Activated CD4-positive, CD25-positive, alpha-beta regulatory T cell treated with anti-CD3 and anti-CD28 coated beads, Interleukin-2, amount 50 U/mL, for 72 hours (primary cell): Measurements from ENCODE around the gene SLCO2A1.

ENCODE experiments used
- DNase-seq: peaks from one replicate; pipeline ENCODE4 v3.0.0; 2021

The SLCO2A1 gene

DNA sequence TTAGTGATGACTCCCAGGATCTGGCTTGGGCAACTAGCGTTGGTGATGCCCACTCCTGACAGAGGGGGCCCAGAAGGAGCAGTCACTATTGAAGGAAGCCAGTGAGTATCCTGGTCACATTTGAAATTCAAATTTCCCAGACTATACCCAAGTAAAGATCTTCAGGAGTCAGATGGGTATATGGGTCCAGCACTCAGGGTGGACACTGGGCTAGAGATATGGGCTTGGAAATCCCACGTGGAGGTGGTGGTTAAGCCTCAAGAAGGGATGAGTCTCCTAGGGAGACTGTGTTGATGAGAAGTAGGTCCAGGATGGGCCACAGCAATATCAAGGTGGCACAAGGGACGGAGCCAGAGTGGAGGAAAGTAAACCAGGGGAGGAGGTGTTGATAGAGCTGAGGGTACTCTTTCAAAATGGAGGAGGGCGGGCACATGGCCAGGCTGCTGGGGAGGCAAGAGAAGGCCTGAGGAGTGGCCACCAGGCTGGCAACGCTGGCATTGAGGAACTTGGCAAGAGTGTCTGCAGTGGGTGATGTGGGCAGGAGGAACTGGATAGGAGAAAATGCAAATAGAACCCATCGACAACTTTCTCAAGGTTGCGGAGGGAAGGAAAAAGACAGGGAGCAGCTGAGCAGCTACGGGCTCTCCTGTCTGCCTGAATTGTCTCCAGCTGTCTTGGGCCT, 3.7 kb upstream of the SLCO2A1 start:
- no peak for DNase-seq

DNA sequence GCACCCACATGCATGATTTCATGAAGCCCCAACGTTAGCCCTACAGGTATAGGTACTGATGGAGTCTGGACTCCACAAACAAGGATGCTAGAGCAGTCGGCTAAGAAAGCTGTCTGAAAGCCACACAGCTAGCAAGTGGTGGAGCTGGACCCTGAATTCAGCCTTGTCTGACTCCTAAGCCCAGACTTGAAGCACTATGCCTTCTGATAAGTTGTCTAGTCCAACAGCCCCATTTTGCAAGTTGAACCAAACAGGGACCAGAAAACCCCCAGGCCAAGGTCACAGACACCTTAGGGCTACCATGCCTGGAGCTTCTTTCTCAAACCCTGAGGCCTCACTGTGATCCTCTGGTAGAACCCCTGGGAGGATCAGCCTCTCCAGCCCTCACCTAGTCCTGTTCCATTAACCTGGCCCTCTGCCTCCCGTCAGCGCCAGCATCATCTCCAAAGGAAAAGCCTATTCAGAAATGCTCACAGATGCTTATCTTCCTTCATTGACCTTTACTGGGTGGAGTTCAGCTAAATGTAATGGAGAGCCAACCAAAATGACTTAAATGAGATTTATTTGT, 1.7 kb upstream of the SLCO2A1 start:
- DNase-seq = no peak

DNA sequence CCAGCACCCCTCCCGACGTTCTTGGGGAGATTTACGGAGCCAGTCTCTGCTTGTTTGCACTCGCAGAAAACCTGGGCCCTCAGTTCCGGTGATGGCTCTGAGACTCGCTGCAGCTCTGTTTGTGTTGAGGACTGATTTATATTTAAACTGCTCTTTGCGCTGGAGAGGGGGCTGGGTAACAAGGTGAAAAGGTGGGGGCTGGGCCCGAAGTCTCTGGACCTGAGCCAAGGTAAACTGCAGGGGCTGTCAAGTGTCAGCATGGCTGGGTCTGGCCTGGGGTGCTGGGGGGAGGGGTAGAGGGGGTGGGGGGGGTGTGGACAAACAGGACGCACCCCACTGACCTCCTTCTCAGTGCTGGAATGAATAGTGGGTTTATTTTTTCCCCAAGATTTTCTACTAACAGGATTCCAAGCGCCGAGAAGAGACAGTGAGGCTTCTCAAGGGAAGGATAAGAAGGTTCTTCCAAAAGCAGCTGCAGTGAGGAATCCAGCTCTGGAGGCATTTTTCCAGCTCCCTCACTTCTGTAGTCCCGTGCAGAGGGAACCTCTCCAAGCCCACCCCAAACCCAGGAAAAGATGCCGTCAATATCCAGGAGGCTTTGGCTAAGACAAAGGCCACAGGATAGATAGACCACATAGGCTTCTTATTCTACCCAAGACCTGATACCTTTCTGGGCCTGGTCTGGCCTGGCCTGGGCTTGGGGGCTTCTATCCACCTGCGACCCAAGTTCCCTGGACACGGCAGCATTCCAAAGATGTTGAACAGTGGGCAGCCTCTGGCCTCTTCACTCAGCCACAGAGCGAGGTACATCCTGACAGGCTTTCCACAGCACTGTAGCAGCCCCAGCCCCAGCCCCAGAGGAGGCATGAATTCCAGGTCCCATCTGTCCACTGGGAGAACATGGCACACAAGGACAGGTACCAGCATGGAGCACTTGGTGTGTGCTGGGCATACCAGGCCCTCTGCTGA, 938 bp upstream of the SLCO2A1 start:
- DNase-seq = no peak

DNA sequence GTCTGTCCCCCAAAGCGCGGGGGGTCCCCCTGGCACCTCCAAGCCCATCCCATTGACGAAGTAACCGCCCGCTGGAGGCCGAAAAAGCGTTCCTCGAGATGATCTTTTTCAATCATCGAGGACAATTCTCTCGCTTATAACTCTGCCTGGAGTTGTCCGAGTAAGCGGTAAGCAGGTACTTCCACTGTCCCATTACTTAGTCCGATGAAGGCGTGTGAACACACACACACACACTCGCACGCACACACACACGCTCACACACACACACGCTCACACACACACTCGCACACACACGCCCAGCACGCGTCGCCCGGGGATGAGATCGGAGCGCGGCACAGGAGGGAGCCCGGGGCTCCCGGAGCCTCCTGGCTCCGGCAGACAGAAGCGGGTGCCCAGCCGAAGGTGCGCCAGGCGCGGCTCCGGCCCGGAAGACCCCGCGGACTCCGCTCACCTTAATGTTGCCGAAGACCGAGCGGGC, 430 bp downstream of the SLCO2A1 start:
- DNase-seq = no peak

DNA sequence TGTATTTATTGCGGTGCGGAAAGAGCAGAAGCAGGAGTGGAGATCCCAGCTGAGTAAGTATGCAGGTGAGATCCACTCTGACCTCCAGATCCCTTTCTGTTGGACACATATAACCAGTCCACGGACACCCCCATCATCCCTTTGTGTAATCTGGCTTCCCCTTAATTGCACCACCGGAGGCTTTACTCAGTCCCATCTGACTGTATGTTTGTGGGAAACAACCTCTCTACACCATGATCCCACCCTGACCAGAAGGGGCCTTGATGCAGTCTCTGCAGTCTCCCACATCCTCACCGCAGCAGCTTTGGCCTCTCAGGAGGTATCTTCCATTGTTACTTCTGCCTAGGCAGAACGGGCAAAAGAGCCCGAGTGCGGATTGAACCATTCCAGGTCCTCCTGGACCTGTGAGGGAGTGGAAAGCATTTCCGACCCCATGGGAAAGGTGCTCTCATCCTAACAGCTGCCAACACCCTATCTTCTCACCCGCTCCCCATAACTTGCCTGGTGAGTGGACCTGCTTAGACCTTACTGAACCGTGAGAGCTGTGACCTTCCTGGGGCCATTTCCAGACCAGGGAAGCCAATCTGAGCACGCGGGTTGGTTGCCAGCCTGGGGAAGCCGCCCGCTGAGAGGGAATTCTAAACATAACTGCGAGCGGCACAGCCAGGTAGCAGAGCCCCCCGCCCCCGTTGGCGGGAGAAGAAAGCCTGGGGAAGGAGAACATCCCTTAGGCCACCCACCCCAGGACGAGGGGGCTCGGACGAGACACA, 1.1 kb downstream of the SLCO2A1 start:
- DNase-seq = no peak

DNA sequence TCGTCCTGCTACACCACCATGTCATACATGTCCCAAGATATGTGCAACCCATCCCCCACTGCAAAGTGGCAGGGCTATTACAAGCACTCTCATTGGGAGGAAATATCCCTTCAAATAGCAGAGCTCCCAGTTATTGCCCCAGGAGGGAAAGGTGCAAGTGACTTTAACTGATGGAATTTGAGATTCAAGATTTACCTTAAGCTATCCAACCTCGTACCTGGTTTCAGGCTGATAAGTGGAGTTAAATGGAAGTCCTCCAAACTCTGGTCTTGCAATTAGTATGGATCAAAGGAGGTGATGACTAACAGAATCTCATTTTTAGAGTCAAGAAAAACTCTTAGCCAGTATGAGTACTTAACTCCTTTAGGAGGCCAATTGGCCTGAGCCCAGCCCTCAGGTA, 2.1 kb downstream of the SLCO2A1 start:
- no peak for DNase-seq

DNA sequence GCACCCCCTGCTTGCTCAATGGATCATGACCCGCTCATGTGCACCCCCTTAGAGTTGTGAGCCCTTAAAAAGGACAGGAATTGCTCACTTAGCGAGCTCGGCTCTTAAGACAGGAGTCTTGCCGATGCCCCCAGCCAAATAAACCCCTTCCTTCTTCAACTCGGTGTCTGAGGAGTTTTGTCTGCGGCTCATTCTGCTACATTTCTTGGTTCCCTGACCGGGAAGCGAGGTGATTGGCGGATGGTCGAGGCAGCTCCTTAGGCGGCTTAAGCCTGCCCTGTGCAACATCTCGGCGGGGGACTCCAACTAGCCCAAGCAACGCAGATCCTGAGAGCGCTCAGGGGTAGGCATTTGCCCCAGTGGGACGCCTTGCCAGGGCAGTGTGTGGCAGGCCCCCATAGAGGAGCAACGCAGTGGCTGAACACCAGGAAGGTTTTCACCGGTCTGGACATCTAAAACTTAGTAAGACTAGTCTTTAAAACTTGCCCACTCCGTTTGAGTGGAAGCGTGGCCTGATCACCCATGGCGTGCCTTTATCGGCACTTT, 9.5 kb downstream of the SLCO2A1 start:
- no peak for DNase-seq

DNA sequence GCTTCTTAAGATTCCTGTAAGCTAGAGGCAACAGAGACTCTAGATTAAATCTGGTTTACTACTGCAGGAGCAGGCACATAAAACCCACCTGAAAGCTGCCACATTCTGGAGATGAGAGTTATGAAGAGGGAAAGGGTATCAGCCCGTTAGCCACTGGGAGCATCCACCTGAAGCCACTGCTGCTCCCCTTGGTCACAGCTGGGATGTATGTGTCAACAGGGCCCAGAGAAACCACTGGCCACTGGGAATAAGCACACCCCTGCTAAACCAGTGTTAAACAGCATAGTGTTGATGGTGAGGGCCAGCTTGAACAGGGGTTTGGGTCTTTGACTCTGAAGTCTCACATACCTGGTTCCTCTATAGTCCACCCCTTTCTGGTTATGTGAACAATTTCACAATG, 10.9 kb downstream of the SLCO2A1 start:
- DNase-seq = no peak

DNA sequence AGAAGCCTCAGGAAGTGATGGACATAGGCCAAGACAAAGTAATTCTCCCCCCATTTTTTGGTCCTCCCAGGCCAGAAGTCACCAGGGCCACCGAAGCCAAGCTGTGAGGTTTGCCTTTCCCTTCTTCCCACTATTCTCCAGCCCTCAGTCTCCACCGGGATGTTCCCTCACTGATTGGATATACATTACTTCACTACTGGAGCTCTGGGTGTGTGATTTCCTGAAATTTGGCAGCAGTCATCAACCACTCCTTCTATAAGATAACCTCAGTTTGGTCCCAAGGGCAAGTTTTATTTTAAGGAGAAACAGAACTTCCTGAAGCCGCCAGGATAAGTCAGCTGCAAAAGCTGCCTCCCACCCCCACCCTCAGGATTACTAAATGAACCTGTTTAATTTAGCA, 11.3 kb downstream of the SLCO2A1 start:
- no peak for DNase-seq

DNA sequence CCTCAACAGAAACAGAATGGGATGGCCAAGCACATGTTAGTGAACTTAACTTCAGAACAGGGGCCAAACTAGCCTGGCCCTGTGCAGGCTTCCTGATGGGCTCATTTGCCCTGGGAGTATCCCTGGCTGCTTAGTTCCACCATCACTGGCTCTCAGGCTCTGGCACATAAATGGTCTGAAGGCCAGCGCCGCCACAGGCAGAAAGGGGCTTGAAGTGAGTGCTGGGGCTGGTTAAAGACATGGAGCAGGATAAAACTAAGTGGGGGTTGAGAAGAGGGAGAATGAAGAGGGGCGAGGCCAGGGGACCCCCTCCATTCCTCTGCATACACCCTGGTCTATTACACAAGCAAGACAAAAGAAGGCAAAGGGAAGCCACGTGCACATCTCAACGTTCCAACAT, 12.2 kb downstream of the SLCO2A1 start:
- DNase-seq = no peak

DNA sequence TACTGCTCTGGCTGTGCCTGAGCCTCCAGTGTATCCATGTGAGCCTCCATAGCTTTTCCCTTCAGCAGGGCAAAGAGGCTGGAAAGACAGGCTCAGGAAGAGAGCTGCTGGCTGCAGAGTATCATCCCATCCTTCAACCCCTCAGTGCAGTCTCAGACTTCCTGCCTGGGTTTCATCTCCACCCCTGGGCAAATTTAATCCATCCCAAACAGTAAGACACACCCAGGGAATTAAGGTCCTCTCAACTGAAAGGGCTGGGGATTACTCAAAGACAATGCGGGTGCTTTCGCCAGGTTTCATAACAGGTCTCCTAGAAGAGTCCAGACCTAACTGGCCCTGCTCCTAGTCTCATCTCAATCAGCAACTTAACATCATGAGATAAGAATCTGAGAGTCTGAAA, 15.5 kb downstream of the SLCO2A1 start:
- DNase-seq = no peak

DNA sequence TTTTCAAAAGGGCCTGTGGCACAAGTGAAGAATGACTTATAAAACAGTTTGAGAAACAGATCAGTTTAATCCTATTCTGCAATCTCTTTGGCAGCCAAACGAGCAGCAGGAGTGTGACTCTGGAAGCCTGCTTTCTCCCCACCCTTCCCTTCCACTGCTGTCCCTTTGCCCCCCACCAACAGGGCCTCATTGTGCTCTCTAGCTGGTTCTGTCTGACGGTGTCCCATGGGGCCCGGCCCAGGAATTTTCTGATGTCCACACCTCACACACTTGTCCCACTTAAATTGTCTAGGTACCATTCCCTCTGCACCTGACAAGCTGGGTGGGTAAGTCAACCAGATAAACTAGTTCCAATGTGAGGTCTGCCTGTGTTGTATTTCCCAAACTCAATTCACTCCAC, 16.4 kb downstream of the SLCO2A1 start:
- no peak for DNase-seq

DNA sequence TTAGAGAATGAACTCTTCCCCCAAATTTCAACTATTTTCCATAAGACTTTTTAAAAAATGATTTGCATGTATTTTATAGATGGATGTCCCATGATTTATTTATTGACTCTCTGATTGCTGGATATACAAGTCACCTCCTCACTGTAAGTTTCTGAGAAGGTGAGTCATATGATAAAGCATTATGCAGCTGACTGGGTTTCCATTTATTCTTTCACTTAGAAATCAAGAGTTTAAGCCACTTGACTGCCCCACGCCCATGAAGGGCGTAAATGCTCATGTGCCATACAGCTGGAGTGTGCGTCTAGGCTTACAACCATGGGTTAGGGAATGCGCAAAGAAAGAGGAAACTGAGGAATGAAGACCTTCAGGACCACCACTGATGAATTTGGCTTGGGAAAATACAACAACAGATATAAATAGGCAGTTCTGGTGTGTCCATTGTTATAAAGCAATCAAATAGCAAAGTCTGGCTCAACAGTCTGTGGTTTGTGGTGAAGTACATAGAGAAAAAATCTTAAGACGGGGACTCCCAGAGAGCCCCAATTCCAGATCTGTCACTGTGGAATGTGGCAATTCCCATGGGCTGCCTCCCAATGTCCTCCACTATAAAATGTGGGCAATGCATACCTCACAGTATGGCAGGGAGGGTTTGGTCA, 20.3 kb downstream of the SLCO2A1 start:
- DNase-seq = no peak

DNA sequence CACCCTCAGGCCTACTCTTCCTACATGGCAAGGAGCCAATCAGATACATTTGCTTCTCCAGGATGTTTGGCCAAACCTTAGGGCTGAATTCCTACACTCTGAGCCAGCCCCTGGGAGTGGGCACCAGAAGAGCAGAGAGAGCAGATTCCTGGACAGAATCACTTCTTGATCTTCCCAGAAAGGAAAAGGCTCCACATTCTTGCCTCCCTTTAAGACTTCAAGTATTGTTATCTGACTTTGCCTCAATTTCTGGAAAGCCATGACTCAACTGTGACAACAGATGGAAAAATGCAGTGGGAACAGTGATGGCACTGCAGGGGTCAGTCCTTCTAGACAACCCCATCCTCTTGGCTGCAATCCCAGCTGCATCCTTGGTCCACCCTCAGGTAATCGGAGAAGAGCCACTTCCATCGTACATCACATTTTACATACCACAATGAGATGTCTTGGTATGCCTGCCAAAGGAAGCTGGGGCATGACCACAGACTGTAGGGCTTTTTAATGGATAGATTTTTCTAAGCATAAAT, 21.0 kb downstream of the SLCO2A1 start:
- DNase-seq = no peak

DNA sequence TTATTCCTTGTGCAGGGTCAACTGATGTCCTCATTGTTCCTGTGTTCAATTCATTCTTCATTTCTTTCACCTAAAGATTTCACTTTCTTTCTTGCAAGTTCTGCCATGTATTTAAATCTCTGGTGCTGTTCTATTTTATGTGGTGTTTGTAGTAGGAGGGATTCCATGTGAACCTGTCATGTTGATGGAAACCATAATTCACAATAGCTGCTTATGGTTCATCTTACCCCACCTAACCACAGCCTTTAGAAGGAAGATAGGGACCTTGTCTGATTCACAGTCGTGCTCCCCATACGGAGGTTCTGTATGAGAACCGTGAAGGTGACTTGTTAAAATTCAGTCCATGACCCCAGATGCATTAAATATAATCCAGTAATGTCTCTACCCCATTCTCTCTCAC, 21.9 kb downstream of the SLCO2A1 start:
- no peak for DNase-seq

DNA sequence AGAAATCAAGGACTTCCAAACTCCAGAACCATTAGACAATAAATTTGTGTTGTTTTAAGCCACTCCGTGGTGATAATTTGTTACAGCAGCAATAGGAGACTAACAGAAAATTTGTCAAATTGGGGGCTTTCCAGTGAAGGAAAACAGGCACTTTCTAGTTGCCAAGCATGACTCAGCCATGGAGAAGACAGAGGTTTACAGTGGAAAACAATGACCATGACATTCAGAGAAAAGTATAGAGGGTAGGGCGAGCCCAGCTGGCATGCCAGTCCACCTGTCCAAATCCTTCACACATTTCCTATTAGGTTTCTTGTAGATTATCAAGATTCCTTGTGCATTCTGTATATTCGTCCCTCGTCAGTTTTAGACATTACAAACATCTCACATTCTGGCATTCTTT, 24.9 kb downstream of the SLCO2A1 start:
- no peak for DNase-seq

DNA sequence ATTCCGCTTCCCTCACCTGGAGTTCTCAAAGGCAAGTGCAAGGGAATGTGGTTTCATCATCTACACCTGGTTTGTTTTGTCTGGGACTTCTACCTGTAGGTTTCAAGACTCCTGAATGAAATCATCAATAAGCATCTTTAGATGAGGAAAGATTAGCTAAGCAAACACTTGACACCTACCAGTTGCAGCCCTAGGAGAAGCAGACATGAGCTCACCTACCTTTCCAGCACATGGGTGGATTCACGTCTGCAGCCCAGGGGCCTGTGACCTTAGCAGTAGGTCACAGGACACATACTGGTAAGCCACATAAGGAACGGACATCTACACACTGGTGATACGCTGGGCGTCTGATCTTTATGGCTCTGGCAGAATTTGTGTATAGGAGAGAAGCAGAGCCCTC, 26.7 kb downstream of the SLCO2A1 start:
- no peak for DNase-seq

DNA sequence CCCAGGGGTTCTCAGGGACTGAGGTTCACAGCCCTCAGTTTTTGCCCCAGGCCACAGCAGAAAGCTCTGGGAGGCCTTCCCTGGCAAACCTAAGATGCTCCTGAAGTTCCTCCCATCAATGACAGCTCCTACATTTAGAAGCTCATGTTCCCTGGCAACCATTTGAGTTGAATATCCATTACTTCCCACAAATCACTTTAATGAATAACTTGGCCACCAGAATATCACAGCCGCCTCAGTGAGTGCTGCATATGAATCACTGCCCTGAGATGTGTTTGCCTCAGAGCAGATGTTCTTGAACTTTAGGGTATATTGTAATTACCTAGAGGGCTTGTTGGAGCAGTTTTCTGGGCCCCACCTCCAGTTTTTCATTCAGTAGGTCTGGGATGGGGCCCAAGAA, 27.4 kb downstream of the SLCO2A1 start:
- DNase-seq = no peak

DNA sequence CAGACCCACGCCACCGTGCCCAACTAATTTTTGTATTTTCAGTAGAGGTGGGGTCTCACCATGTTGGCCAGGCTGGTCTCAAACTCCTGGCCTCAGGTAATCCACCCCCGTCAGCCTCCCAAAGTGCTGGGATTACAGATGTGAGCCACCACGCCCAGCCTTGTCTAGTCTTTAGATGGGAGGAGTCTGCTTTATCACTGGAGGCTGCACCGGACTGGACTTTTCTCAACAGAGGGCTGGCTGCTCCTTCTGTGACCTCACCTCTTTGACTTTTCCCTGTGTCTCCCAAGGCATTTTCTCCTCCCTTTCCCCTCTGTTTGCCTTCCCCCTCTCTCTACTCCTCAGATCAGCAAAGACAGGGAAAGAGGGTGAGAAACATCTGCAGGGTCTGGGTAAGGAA, 28.5 kb downstream of the SLCO2A1 start:
- DNase-seq = no peak

DNA sequence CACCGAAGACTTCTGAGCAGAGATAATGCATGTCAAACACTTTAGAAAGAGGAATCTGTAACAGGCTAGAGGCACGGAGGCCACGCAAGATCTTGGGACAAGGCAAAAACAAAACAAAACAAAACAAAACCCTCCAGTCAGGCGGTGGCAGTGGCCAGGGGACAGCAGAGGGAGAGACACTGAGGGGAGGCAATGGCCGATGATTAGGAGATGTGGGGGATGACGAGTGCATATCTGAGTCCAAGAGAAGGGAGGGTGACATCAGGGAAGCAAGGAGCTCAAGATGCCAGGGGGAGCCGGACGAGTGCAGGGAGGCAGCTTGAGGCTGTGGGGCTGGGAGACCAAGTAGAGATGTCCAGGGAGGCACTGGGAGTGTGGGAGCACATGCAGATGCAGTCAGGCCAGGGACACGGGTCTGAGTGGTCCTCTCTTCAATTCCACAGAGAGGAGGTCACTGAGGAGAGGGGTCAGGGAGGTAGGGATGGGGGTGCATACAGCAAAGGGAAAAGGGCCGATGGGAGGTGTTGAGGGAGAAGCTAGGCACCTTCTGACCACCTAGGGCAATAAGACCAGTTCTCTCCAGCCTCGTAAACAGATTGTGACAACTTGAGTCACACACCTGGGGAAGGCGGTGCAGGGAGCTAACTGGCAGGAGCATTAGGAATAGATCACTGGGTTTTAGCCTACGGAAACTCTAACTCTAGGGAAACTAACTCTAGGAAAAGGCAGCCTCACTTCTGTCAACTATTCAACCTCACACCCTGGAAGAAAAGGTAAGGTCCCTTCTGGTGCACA, 29.6 kb downstream of the SLCO2A1 start:
- DNase-seq = no peak

DNA sequence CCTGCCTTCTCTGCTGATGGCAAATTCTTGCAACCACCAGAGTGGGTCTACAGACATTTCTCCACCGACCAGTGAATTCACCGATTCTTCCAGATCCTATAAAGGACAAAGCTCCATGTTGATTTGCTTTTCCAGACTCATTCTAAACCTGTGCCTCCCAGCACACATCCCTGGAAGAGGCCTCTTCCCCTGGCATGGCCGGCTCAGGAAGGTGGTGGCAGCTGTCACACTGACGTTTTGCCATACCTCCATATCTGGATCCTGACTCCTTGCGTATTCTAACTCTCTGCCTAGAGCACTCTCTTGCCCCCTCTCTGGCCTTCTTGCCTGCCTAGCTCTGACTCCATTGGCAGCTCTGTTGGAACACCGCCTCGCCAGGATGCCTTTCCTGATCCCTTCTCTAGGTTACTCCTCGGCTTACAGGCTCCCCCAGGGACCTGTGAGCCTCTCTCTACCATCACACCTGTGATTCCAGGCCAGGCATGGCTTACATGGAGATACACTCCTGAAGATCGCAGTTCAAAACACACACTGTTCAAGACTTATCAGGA, 31.0 kb downstream of the SLCO2A1 start:
- DNase-seq = no peak
